ENCODE data around the gene PLA2G12B. TPM values are rescaled to one million over a fixed set of nuclear protein-coding genes. Genes with fewer than 3 reads are reported as not detected.
"Not testable (repeated sequence)": the region's sequence is repeated elsewhere in the genome, so short reads cannot be mapped to it uniquely, and the experiment has no call there.

The PLA2G12B gene
- polyA plus RNA-seq, 1 experiment, result not detected

GRCh38 chr10:72911758-72912157, 42.8 kb downstream of the PLA2G12B start:
- CTCF ChIA-PET, result no interaction called here
- no peak for DNase-seq (ENCODE audit: low read depth)
- no peak for TF ChIP-seq CTCF (IDR thresholded peaks at IDR 0.05; ENCODE audit: insufficient read depth, low read depth, low read length)
- no peaks in the 10 kb centered on the region for H3K36me3 ChIP-seq (ENCODE audit: control insufficient read depth, insufficient read depth, low read length)
- H3K27me3 ChIP-seq (ENCODE audit: control insufficient read depth, insufficient read depth, low read length), result no peaks in the 10 kb centered on the region
- POLR2A ChIA-PET, result no interaction called here
- H3K4me3 ChIP-seq (ENCODE audit: low read depth, low read length), result no peak overlapping the region

GRCh38 chr10:72910705-72911104, 43.9 kb downstream of the PLA2G12B start:
- Histone ChIP-seq H3K27me3 (ENCODE audit: control insufficient read depth, insufficient read depth, low read length) (no peaks in the 10 kb centered on the region), H3K36me3 (ENCODE audit: control insufficient read depth, insufficient read depth, low read length) (no peaks in the 10 kb centered on the region), H3K4me3 (ENCODE audit: low read depth, low read length) (no peak overlapping the region)
- POLR2A ChIA-PET, result no interaction called here
- DNase-seq (ENCODE audit: low read depth), result no peak
- CTCF ChIA-PET, result no interaction called here
- no peak for TF ChIP-seq CTCF (IDR thresholded peaks at IDR 0.05; ENCODE audit: insufficient read depth, low read depth, low read length)

GRCh38 chr10:72906446-72906845, 48.2 kb downstream of the PLA2G12B start:
- no peaks in the 10 kb centered on the region for H3K36me3 ChIP-seq (ENCODE audit: control insufficient read depth, insufficient read depth, low read length)
- ChIA-PET POLR2A (no interaction called here), CTCF (interaction anchor here (0.8 kb wide), 1 partner anchor 13 kb away, joined by 3 read pairs; no protein-coding TSS in a partner anchor)
- H3K27me3 ChIP-seq (ENCODE audit: control insufficient read depth, insufficient read depth, low read length), result no peaks in the 10 kb centered on the region
- no peak for TF ChIP-seq CTCF (IDR thresholded peaks at IDR 0.05; ENCODE audit: insufficient read depth, low read depth, low read length)
- H3K4me3 ChIP-seq (ENCODE audit: low read depth, low read length), result no peak overlapping the region
- DNase-seq (ENCODE audit: low read depth), result no peak

- CTCF ChIA-PET, result no interaction called here
- no peaks in the 10 kb centered on the region for H3K36me3 ChIP-seq (ENCODE audit: control insufficient read depth, insufficient read depth, low read length)
- H3K4me3 ChIP-seq (ENCODE audit: low read depth, low read length), result no peak overlapping the region
- H3K27me3 ChIP-seq (ENCODE audit: control insufficient read depth, insufficient read depth, low read length), result no peaks in the 10 kb centered on the region
- no peak for TF ChIP-seq CTCF (IDR thresholded peaks at IDR 0.05; ENCODE audit: insufficient read depth, low read depth, low read length)
- POLR2A ChIA-PET, result no interaction called here
- DNase-seq (ENCODE audit: low read depth), result no peak
These were observed 49.8 kb downstream of the PLA2G12B start for GRCh38 chr10:72904806-72905205.

- POLR2A ChIA-PET; H3K27me3 ChIP-seq (ENCODE audit: control insufficient read depth, insufficient read depth, low read length); H3K36me3 ChIP-seq (ENCODE audit: control insufficient read depth, insufficient read depth, low read length); DNase-seq (ENCODE audit: low read depth); CTCF ChIA-PET; H3K4me3 ChIP-seq (ENCODE audit: low read depth, low read length): not testable (repeated sequence)
These were observed 50.6 kb downstream of the PLA2G12B start for GRCh38 chr10:72903941-72904446.

DNA sequence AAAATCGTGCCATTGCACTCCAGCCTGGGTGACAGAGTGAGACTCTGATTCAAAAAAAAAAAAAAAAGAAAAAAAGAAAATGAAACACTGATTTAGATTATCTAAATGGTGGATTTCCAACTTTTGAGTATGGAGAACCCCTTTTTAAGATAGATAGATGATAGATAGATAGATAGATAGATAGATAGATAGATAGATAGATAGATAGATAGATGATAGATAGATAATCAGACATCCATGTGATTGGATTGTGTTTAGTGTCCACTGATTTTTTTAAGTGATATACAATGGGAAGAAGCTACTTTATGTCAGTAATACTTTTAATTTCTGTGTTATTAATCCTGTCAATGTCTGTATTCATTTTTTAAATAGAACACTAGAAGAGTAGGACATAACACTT, 55.1 kb downstream of the PLA2G12B start:
- H3K4me3 ChIP-seq (ENCODE audit: low read depth, low read length), result no peak overlapping the region
- ChIA-PET CTCF (interaction anchor here (1.2 kb wide), 1 partner anchor 15 kb away, joined by 4 read pairs; no protein-coding TSS in a partner anchor), POLR2A (no interaction called here)

More for the DNA sequence above, 55.1 kb downstream of the PLA2G12B start:
- H3K36me3 ChIP-seq (ENCODE audit: control insufficient read depth, insufficient read depth, low read length), result no peaks in the 10 kb centered on the region
- no peak for DNase-seq (ENCODE audit: low read depth)
- no peak for TF ChIP-seq CTCF (IDR thresholded peaks at IDR 0.05; ENCODE audit: insufficient read depth, low read depth, low read length)
- peaks cover 2% of the 10 kb centered on the region; the same call in 1 of the 2 replicates for H3K27me3 ChIP-seq (ENCODE audit: control insufficient read depth, insufficient read depth, low read length)

All from BJ (cell line).